GM21786 (cell line): ENCODE data around the gene RNASE12.

Experiments
- ATAC-seq: cut with Tn5 transposase; IDR thresholded peaks from one replicate; pipeline ENCODE4 v1.9.1; 2021; ENCODE audit not compliant: unreplicated experiment

Gene RNASE12

GRCh38 chr14:20546877-20547276 lies 44.3 kb downstream of the RNASE12 start:
- ATAC-seq, result no peak
